ENCODE measurements around the gene CABLES1.

DNA sequence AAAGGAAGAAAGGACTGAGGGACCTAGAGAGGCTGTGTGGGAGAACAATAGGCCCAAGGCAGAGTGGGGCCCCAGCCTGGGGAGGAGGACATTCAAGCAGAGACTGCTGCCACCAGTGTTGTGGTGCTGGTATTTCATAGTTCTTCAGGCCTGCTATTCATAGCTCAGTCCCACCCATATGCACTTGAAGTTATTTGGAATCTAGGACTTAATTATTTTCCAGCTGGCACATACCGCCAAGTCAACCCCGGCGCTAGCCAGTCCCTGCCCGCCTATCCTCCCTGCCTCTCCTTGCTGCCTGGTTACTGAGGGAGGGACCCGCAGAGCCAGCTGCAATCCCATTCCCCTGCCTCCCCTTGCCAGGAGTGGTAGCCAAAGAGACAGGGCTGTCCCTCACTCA lies 141.2 kb downstream of the CABLES1 start:
- TF ChIP-seq CTCF (conservative IDR thresholded peaks at IDR 0.05), result no peak
- TF ChIP-seq EZH2 (IDR thresholded peaks at IDR 0.05; ENCODE audit: low read depth), result no peak
